ENCODE measurements around the gene PATJ. TPM values are rescaled to one million over a fixed set of nuclear protein-coding genes. Genes with fewer than 3 reads are reported as not detected.

Gene PATJ
- total and polyA plus RNA-seq, 2 experiments from 2014 or later: 20.0 to 44.8 TPM

GRCh38 chr1:61955261-61955660, 213.0 kb downstream of the PATJ start:
- Histone ChIP-seq H3K79me2 (no peaks in the 10 kb centered on the region), H3K27me3 (no peaks in the 10 kb centered on the region), H2AFZ (no peak overlapping the region), H3K27ac (no peak overlapping the region), H3K9me2 (replicated peaks; ENCODE audit: insufficient read depth) (no peaks in the 10 kb centered on the region), H3K4me2 (no peak overlapping the region), H4K20me1 (ENCODE audit: insufficient read depth, poor library complexity, severe bottlenecking) (no peaks in the 10 kb centered on the region), H3K4me1 (ENCODE audit: insufficient read depth) (no peaks in the 10 kb centered on the region), H3K9me3 (ENCODE audit: low read depth) (no peaks in the 10 kb centered on the region), H3K36me3 (replicated peaks; ENCODE audit: insufficient read depth, low read depth) (no peaks in the 10 kb centered on the region), H3K4me3 (no peak overlapping the region)
- WGBS (ENCODE audit: low lambda C conversion rate, missing lambda C conversion rate): 100% methylated on average over 1 of the region's 1 CpG
- DNase-seq (ENCODE audit: low spot score): no peak
- TF ChIP-seq, protein P1, sequence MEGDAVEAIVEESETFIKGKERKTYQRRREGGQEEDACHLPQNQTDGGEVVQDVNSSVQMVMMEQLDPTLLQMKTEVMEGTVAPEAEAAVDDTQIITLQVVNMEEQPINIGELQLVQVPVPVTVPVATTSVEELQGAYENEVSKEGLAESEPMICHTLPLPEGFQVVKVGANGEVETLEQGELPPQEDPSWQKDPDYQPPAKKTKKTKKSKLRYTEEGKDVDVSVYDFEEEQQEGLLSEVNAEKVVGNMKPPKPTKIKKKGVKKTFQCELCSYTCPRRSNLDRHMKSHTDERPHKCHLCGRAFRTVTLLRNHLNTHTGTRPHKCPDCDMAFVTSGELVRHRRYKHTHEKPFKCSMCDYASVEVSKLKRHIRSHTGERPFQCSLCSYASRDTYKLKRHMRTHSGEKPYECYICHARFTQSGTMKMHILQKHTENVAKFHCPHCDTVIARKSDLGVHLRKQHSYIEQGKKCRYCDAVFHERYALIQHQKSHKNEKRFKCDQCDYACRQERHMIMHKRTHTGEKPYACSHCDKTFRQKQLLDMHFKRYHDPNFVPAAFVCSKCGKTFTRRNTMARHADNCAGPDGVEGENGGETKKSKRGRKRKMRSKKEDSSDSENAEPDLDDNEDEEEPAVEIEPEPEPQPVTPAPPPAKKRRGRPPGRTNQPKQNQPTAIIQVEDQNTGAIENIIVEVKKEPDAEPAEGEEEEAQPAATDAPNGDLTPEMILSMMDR (IDR thresholded peaks at IDR 0.05; ENCODE audit: poor library complexity): no peak
- TF ChIP-seq EZH2phosphoT487 (IDR thresholded peaks at IDR 0.05; ENCODE audit: low read depth, severe bottlenecking, unreplicated experiment): no peak
- no peak for TF ChIP-seq EZH2 (IDR thresholded peaks at IDR 0.05; ENCODE audit: borderline replicate concordance)

DNA sequence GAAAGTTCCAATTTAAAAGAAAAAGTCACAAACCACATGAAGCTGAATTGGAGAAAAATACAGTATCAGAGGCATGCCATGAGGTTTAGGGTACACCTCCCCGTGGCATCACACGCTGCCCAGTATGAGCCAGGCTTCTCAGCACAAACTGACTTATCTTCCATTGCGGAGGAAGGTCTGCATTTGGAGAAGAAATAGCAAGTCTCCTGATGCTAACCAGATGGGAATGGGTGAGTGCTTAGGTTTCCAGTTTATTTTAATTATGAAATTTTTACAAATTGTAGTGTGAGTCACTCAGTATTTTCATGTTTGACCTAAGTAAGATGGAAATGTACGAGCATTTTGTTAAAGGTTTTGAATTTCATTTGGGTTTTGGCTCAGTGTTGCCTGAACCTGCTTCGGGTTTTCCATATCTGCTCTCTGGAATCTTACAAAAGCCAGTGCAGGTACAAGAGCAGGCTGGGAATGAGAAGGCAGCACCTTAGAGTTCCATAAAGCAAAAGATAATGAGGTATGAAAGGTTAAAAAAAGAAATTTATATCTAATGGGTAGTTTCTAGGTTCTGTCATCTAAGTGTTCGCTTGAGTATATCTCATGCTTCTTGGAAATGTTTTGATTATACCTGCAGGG, 213.9 kb downstream of the PATJ start:
- WGBS (ENCODE audit: low lambda C conversion rate, missing lambda C conversion rate): 86% methylated on average over 6 of the region's 6 CpGs
- TF ChIP-seq EZH2phosphoT487 (IDR thresholded peaks at IDR 0.05; ENCODE audit: low read depth, severe bottlenecking, unreplicated experiment) (no peak), EZH2 (IDR thresholded peaks at IDR 0.05; ENCODE audit: borderline replicate concordance) (no peak)
- TF ChIP-seq, protein P1 (IDR thresholded peaks at IDR 0.05; ENCODE audit: poor library complexity): no peak
- no peak for DNase-seq (ENCODE audit: low spot score)

GRCh38 chr1:61956784-61957183, 214.5 kb downstream of the PATJ start:
- Histone ChIP-seq H3K79me2 (no peaks in the 10 kb centered on the region), H2AFZ (no peak overlapping the region), H3K4me2 (no peak overlapping the region), H3K36me3 (replicated peaks; ENCODE audit: insufficient read depth, low read depth) (no peaks in the 10 kb centered on the region), H3K9me2 (replicated peaks; ENCODE audit: insufficient read depth) (no peaks in the 10 kb centered on the region), H3K27ac (no peak overlapping the region), H3K4me3 (no peak overlapping the region), H3K4me1 (ENCODE audit: insufficient read depth) (no peaks in the 10 kb centered on the region), H3K9me3 (ENCODE audit: low read depth) (no peaks in the 10 kb centered on the region), H4K20me1 (ENCODE audit: insufficient read depth, poor library complexity, severe bottlenecking) (no peaks in the 10 kb centered on the region), H3K27me3 (no peaks in the 10 kb centered on the region)
- TF ChIP-seq, protein P1 (IDR thresholded peaks at IDR 0.05; ENCODE audit: poor library complexity): no peak
- no peak for DNase-seq (ENCODE audit: low spot score)
- WGBS (ENCODE audit: low lambda C conversion rate, missing lambda C conversion rate): 66% methylated on average over 2 of the region's 2 CpGs

More for the DNA sequence above, 213.9 kb downstream of the PATJ start:
- no peak overlapping the region for H3K4me2 ChIP-seq
- H3K9me3 ChIP-seq (ENCODE audit: low read depth): no peaks in the 10 kb centered on the region
- no peaks in the 10 kb centered on the region for H4K20me1 ChIP-seq (ENCODE audit: insufficient read depth, poor library complexity, severe bottlenecking)
- no peak overlapping the region for H2AFZ ChIP-seq
- H3K79me2 ChIP-seq: no peaks in the 10 kb centered on the region
- H3K4me1 ChIP-seq (ENCODE audit: insufficient read depth): no peaks in the 10 kb centered on the region
- no peaks in the 10 kb centered on the region for H3K9me2 ChIP-seq (replicated peaks; ENCODE audit: insufficient read depth)
- H3K36me3 ChIP-seq (replicated peaks; ENCODE audit: insufficient read depth, low read depth): no peaks in the 10 kb centered on the region
- no peaks in the 10 kb centered on the region for H3K27me3 ChIP-seq
- no peak overlapping the region for H3K27ac ChIP-seq
- no peak overlapping the region for H3K4me3 ChIP-seq

All from hepatocyte (in vitro differentiated cells).